Neural progenitor cell (in vitro differentiated cells): ENCODE measurements around the gene EHD4.

Experiments used
- EZH2 ChIP-seq: fragments of 200-600 bp; sonication (generic); IDR thresholded peaks from 2 replicates; pipeline ENCODE4 v1.6.1; 2017; ENCODE audit warnings: antibody characterized with exemption, mild to moderate bottlenecking, moderate library complexity
- EZH2phosphoT487 ChIP-seq: fragments of 200-600 bp; sonication (generic); IDR thresholded peaks from 2 replicates; pipeline ENCODE4 v1.6.1; 2017; ENCODE audit warnings: antibody characterized with exemption
- TF ChIP-seq, protein P1 (sequence below): fragments of 200-600 bp; sonication (generic); IDR thresholded peaks from 2 replicates; pipeline ENCODE4 v1.5.1; 2017; ENCODE audit warnings: antibody characterized with exemption, mild to moderate bottlenecking

DNA sequence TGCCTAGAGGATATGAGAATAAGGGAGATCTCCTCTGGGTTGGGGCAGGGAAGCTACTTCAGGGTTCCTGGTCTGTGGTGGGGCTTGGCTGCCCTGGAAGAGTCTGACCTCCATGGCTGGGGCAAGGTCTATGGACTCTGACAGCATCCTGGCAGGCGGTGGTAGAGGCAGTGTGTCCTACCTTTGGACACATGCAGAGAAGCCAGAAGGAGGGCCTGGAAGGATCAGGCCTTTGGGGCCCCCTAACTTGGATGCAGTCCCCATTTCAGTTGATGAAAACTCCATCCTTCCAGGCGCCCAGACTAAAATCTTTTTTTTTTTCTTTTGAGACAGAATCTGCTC lies 88.9 kb downstream of the EHD4 start:
- TF ChIP-seq, protein P1, sequence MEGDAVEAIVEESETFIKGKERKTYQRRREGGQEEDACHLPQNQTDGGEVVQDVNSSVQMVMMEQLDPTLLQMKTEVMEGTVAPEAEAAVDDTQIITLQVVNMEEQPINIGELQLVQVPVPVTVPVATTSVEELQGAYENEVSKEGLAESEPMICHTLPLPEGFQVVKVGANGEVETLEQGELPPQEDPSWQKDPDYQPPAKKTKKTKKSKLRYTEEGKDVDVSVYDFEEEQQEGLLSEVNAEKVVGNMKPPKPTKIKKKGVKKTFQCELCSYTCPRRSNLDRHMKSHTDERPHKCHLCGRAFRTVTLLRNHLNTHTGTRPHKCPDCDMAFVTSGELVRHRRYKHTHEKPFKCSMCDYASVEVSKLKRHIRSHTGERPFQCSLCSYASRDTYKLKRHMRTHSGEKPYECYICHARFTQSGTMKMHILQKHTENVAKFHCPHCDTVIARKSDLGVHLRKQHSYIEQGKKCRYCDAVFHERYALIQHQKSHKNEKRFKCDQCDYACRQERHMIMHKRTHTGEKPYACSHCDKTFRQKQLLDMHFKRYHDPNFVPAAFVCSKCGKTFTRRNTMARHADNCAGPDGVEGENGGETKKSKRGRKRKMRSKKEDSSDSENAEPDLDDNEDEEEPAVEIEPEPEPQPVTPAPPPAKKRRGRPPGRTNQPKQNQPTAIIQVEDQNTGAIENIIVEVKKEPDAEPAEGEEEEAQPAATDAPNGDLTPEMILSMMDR: no peak
- TF ChIP-seq EZH2phosphoT487 (no peak), EZH2 (no peak)
